ENCODE results near the gene PRKN.
"Not testable (repeated sequence)": the region's sequence is repeated elsewhere in the genome, so short reads cannot be mapped to it uniquely, and the experiment has no call there.

PRKN gene

GRCh38 chr6:161870236-161870901 is 857.2 kb downstream of the PRKN start:
- no peak for DNase-seq (ENCODE audit: low spot score)
- TF ChIP-seq CTCF (IDR thresholded peaks at IDR 0.05; ENCODE audit: extremely low read depth, insufficient read depth, missing control alignments), result no peak
- in situ Hi-C loops (cut with MboI; ENCODE audit: low pct_unique_long_range_greater_than_20kb, low sequenced_read_pairs, unreplicated experiment), result no loop called here

- TF ChIP-seq CTCF (IDR thresholded peaks at IDR 0.05; ENCODE audit: extremely low read depth, insufficient read depth, missing control alignments), result no peak
- DNase-seq (ENCODE audit: low spot score), result no peak
- in situ Hi-C loops (cut with MboI; ENCODE audit: low pct_unique_long_range_greater_than_20kb, low sequenced_read_pairs, unreplicated experiment), result no loop called here
Measured at GRCh38 chr6:161869491-161869890, 858.1 kb downstream of the PRKN start.

- no peak for TF ChIP-seq CTCF (IDR thresholded peaks at IDR 0.05; ENCODE audit: extremely low read depth, insufficient read depth, missing control alignments)
- no peak for DNase-seq (ENCODE audit: low spot score)
- in situ Hi-C loops (cut with MboI; ENCODE audit: low pct_unique_long_range_greater_than_20kb, low sequenced_read_pairs, unreplicated experiment), result no loop called here
Measured at GRCh38 chr6:161866570-161866969, 861.0 kb downstream of the PRKN start.

- in situ Hi-C loops (cut with MboI; ENCODE audit: low pct_unique_long_range_greater_than_20kb, low sequenced_read_pairs, unreplicated experiment); DNase-seq (ENCODE audit: low spot score): not testable (repeated sequence)
Measured at GRCh38 chr6:161861061-161861460, 866.5 kb downstream of the PRKN start.

- in situ Hi-C loops (cut with MboI; ENCODE audit: low pct_unique_long_range_greater_than_20kb, low sequenced_read_pairs, unreplicated experiment), result no loop called here
- DNase-seq (ENCODE audit: low spot score), result no peak
- no peak for TF ChIP-seq CTCF (IDR thresholded peaks at IDR 0.05; ENCODE audit: extremely low read depth, insufficient read depth, missing control alignments)
Measured at GRCh38 chr6:161853657-161854056, 873.9 kb downstream of the PRKN start.

- DNase-seq (ENCODE audit: low spot score); in situ Hi-C loops (cut with MboI; ENCODE audit: low pct_unique_long_range_greater_than_20kb, low sequenced_read_pairs, unreplicated experiment): not testable (repeated sequence)
Measured at GRCh38 chr6:161851486-161851885, 876.1 kb downstream of the PRKN start.

GRCh38 chr6:161850562-161850961 is 877.0 kb downstream of the PRKN start:
- no peak for TF ChIP-seq CTCF (IDR thresholded peaks at IDR 0.05; ENCODE audit: extremely low read depth, insufficient read depth, missing control alignments)
- DNase-seq (ENCODE audit: low spot score), result no peak
- in situ Hi-C loops (cut with MboI; ENCODE audit: low pct_unique_long_range_greater_than_20kb, low sequenced_read_pairs, unreplicated experiment), result no loop called here

GRCh38 chr6:161847628-161848027 is 879.9 kb downstream of the PRKN start:
- in situ Hi-C loops (cut with MboI; ENCODE audit: low pct_unique_long_range_greater_than_20kb, low sequenced_read_pairs, unreplicated experiment), result no loop called here
- no peak for DNase-seq (ENCODE audit: low spot score)
- no peak for TF ChIP-seq CTCF (IDR thresholded peaks at IDR 0.05; ENCODE audit: extremely low read depth, insufficient read depth, missing control alignments)
